HFFc6 (cell line): ENCODE results near the gene MTCL1. TPM values are rescaled to one million over a fixed set of nuclear protein-coding genes. Genes with fewer than 3 reads are reported as not detected.

Source experiments
- DNase-seq: peaks from one replicate; pipeline ENCODE4 v3.0.0-alpha.2; 2018
- H3K27ac Mint-ChIP-seq: 2 replicates; pipeline ENCODE4 v1.8.0; 2020; ENCODE audit warnings: mild to moderate bottlenecking, mixed read lengths
- H3K27me3 Mint-ChIP-seq: 2 replicates; pipeline ENCODE4 v1.8.0; 2021; ENCODE audit warnings: mild to moderate bottlenecking, moderate library complexity, mixed read lengths; ENCODE audit not compliant: insufficient read depth
- H3K36me3 Mint-ChIP-seq: 2 replicates; pipeline ENCODE4 v1.8.0; 2021; ENCODE audit warnings: low read depth, mixed read lengths
- H3K4me1 Mint-ChIP-seq: 2 replicates; pipeline ENCODE4 v1.8.0; 2020; ENCODE audit warnings: low read depth, mixed read lengths
- H3K4me3 Mint-ChIP-seq: 2 replicates; pipeline ENCODE4 v1.8.0; 2020; ENCODE audit warnings: mild to moderate bottlenecking, moderate library complexity, mixed read lengths
- H3K9me3 Mint-ChIP-seq: 2 replicates; pipeline ENCODE4 v1.8.0; 2020; ENCODE audit warnings: mild to moderate bottlenecking, mixed read lengths
- CTCF ChIP-seq: fragments of 200-600 bp; sonication (generic); IDR thresholded peaks from 2 replicates; pipeline ENCODE4 v1.5.0; 2021; ENCODE audit warnings: antibody characterized with exemption, mild to moderate bottlenecking
- total RNA-seq, 6 experiments: library from RNA; stranded (reverse); fragmentation: NEBNext Ultra II Directional; extraction: Animal tissue kit (Norgen Biotek cat#: 25700); gene quantifications; 2 replicates in 1 of 6; 3 replicates in 5 of 6; pipeline ENCODE4 v1.2.3, GENCODE V29; 2021

Gene MTCL1
- total RNA-seq, 6 experiments from 2014 or later = 47.2 to 59.7 (median 55.3) TPM

- H3K4me3 Mint-ChIP-seq = no peak overlapping the region
- H3K36me3 Mint-ChIP-seq = no peaks in the 10 kb centered on the region
- no peak overlapping the region for H3K27ac Mint-ChIP-seq
- TF ChIP-seq CTCF = no peak
- H3K27me3 Mint-ChIP-seq = no peaks in the 10 kb centered on the region; the same call in none of the 2 replicates
- no peaks in the 10 kb centered on the region for H3K9me3 Mint-ChIP-seq
- DNase-seq = no peak
- peaks cover 43% of the 10 kb centered on the region for H3K4me1 Mint-ChIP-seq
Observed at GRCh38 chr18:8699126-8699525, 6.2 kb upstream of the MTCL1 start.

- Mint-ChIP-seq H3K9me3 (no peaks in the 10 kb centered on the region), H3K4me1 (peaks cover 49% of the 10 kb centered on the region), H3K27ac (no peak overlapping the region), H3K27me3 (no peaks in the 10 kb centered on the region; the same call in none of the 2 replicates), H3K36me3 (no peaks in the 10 kb centered on the region), H3K4me3 (no peak overlapping the region)
- DNase-seq = no peak
- TF ChIP-seq CTCF = no peak
Observed at GRCh38 chr18:8699948-8700347, 5.4 kb upstream of the MTCL1 start.

- Mint-ChIP-seq H3K36me3 (peaks cover under 1% of the 10 kb centered on the region), H3K4me1 (peaks cover 41% of the 10 kb centered on the region), H3K4me3 (peak overlapping the region; percentile 48; the same call in 1 of the 2 replicates), H3K27ac (peak overlapping the region; percentile 77), H3K9me3 (no peaks in the 10 kb centered on the region), H3K27me3 (peaks cover under 1% of the 10 kb centered on the region)
- DNase-seq = peak; percentile 79
- no peak for TF ChIP-seq CTCF
Observed at GRCh38 chr18:8701546-8702118, 3.7 kb upstream of the MTCL1 start.

GRCh38 chr18:8702668-8703067 is 2.7 kb upstream of the MTCL1 start:
- peaks cover 7% of the 10 kb centered on the region for H3K36me3 Mint-ChIP-seq
- H3K27me3 Mint-ChIP-seq = peaks cover 3% of the 10 kb centered on the region
- no peak overlapping the region for H3K27ac Mint-ChIP-seq
- no peak for TF ChIP-seq CTCF
- H3K9me3 Mint-ChIP-seq = no peaks in the 10 kb centered on the region
- no peak overlapping the region for H3K4me3 Mint-ChIP-seq
- H3K4me1 Mint-ChIP-seq = peaks cover 44% of the 10 kb centered on the region
- no peak for DNase-seq

- Mint-ChIP-seq H3K36me3 (peaks cover 13% of the 10 kb centered on the region), H3K27ac (no peak overlapping the region), H3K27me3 (peaks cover 3% of the 10 kb centered on the region), H3K4me3 (no peak overlapping the region), H3K4me1 (peaks cover 49% of the 10 kb centered on the region), H3K9me3 (no peaks in the 10 kb centered on the region)
- no peak for DNase-seq
- no peak for TF ChIP-seq CTCF
Observed at GRCh38 chr18:8703092-8703709, 2.2 kb upstream of the MTCL1 start.
